Body of pancreas (tissue), 4 donors: ENCODE measurements around the gene STK39.

Experiments
- POLR2A ChIP-seq, 3 donors: fragments of 450-650 bp; IDR thresholded peaks; one replicate each; pipeline ENCODE4 v1.6.1; 2016; ENCODE audit warnings: antibody characterized with exemption in 3 of 3, mild to moderate bottlenecking in 2 of 3
- TF ChIP-seq, protein P1 (sequence below), 7 experiments: fragments of 450-650 bp in 4 of 7; fragments of 200-600 bp in 3 of 7; sonication (generic) in 3 of 7; IDR thresholded peaks; one replicate each; pipeline ENCODE4 v1.5.1; 2016 to 2019; ENCODE audit warnings: antibody characterized with exemption in 7 of 7

DNA sequence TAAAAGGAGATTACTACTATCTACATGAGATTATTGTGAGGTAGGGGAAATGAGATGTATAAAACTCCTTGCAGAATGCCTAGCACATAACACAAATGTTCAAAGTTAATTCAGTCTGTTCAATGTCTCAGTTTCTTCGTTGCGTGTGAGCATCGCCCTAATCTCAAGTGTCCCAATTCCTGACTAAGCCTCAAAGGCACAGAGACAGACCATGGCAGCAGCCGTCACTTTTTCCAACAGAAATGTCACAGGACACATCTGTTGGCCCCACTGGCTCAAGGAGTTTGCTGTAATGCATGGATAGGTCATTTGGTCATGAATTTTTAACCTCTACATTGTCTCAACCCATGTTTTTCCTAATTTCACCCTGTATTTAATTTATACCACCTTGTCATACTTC, 75.3 kb downstream of the STK39 start:
- TF ChIP-seq, protein P1, sequence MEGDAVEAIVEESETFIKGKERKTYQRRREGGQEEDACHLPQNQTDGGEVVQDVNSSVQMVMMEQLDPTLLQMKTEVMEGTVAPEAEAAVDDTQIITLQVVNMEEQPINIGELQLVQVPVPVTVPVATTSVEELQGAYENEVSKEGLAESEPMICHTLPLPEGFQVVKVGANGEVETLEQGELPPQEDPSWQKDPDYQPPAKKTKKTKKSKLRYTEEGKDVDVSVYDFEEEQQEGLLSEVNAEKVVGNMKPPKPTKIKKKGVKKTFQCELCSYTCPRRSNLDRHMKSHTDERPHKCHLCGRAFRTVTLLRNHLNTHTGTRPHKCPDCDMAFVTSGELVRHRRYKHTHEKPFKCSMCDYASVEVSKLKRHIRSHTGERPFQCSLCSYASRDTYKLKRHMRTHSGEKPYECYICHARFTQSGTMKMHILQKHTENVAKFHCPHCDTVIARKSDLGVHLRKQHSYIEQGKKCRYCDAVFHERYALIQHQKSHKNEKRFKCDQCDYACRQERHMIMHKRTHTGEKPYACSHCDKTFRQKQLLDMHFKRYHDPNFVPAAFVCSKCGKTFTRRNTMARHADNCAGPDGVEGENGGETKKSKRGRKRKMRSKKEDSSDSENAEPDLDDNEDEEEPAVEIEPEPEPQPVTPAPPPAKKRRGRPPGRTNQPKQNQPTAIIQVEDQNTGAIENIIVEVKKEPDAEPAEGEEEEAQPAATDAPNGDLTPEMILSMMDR (IDR thresholded peaks at IDR 0.05) = no peak
- no peak for TF ChIP-seq POLR2A (IDR thresholded peaks at IDR 0.05)
